ENCODE data around the gene SPOCD1.

The SPOCD1 gene

GRCh38 chr1:31755850-31756492 lies 59.9 kb downstream of the SPOCD1 start:
- no peak for DNase-seq (ENCODE audit: low read depth in 2 of 2)

- no peak for DNase-seq (ENCODE audit: low read depth in 2 of 2)
Measured at GRCh38 chr1:31755197-31755611, 60.6 kb downstream of the SPOCD1 start.

- no peak for DNase-seq (ENCODE audit: low read depth in 2 of 2)
Measured at GRCh38 chr1:31754397-31754796, 61.4 kb downstream of the SPOCD1 start.

DNA sequence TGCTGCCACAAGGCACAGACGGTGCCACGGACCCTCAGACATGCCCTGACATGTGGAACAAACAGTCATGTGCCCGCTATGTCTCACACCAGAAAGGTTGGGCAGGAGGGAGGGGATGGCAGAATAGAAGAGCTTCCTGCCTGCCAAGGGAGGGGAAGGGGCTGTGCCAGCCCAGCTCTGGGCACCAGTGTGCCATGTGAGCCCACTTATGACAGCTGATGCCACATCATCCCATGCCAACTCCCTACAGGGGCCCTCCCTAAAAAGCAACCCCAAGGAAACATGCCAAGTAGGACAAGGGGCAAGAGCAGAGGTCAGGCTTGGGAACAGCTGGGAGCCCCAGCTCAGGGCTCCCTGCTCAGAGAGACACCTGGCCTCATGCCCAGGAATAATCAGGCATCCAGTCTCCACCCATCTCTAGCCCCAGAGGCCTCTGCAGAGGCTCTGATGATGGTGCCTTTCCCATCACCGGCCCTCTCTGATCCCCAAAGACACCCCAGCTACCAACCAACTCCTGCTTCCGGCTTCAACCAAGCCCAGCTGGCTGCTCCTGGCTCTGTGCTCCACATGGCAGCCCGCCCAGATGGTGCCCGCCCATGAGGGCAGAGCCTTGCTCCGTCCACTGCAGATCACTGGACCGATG lies 62.0 kb downstream of the SPOCD1 start:
- DNase-seq (ENCODE audit: low read depth in 2 of 2), result no peak

- DNase-seq (ENCODE audit: low read depth in 2 of 2), result no peak
Measured at GRCh38 chr1:31752952-31753475, 62.8 kb downstream of the SPOCD1 start.

GRCh38 chr1:31752258-31752657 lies 63.6 kb downstream of the SPOCD1 start:
- DNase-seq (ENCODE audit: low read depth in 2 of 2), result no peak

GRCh38 chr1:31751822-31752241 lies 64.0 kb downstream of the SPOCD1 start:
- no peak for DNase-seq (ENCODE audit: low read depth in 2 of 2)

- DNase-seq (ENCODE audit: low read depth in 2 of 2), result no peak
Measured at GRCh38 chr1:31750858-31751510, 64.8 kb downstream of the SPOCD1 start.

DNA sequence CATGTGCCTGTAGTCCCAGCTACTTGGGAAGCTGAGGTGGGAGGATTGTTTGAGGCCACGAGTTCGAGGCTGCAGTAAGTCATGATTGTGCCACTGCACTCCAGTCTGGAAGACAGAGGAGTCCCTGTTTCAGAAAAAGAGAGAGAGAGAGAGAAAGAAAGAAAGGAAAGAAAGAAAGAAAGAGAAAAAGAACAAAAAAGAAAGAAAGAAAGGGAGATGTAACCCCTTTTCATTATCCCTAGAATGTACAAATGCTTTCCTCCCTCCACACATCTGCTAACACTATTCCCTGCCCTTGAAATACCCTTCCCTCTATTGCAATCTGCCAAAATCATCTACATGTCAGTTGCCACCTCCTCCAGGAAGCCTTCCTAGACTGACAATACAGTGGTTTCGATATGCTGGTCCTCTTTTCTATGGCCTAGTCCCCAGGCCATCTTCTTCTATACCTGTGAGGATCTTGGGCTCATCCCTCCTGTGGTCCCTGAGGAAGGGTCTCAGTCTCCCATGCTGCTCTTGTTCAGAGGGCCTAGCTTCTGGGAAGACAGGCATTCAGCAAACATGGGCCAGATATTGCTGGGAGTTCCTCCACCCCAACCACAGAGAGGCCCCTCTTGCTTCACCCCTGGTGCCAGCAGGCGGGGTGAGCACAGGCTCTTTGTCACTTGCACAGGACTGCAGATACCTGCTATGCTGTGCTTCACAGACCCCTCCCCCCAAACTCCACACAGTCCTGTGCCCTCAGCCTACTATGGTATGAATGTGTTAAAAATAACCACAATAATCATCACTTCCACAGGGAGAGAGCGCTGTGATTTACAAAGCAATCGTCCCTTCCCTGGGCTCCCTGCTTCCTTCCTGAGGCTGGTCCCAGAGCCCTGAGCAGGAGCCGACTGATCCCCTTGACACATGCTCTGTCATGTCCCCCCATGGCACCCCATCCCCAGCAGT lies 65.8 kb downstream of the SPOCD1 start:
- DNase-seq (ENCODE audit: low read depth in 2 of 2), result no peak

GRCh38 chr1:31748365-31748764 lies 67.5 kb downstream of the SPOCD1 start:
- DNase-seq (ENCODE audit: low read depth in 2 of 2), result no peak

DNA sequence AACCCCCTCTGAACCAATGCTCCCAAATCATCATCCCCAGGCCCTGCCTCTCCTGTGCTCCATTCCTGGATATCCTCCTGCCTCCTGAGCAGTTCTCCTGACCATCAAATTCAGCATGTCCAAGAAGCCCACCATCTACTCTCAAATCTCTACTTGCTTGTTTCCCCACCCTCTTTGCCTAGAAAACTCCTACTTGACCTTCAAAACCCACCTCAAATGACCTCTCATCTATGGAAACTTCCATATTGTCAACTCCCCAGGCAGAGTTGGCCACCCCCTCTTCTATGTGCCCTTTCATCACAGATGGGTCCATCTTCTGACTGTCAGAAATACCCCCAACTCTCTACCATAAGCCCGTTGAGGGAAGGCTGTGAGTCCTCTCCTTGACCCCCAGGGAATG lies 68.5 kb downstream of the SPOCD1 start:
- DNase-seq (ENCODE audit: low read depth in 2 of 2), result no peak

DNA sequence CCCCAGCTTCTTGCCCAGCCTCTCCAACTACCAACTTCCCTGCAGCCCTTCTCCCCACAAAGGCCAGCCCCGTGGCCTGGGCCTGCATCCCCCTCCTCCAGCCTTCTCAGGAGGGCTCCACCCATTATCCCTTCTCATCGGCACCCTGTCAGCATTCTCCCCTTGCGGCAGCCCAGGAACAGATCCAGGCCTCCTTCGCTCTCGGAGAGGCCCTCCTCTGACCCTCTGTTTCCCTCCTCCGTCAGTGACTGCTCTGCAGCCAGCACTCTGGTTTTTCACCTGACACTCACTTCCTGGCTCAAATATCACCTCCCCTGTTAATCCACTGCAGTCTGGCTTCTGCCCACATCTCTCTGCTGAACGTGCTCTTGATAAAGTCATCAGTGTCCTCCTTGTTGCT lies 69.1 kb downstream of the SPOCD1 start:
- no peak for DNase-seq (ENCODE audit: low read depth in 2 of 2)

DNA sequence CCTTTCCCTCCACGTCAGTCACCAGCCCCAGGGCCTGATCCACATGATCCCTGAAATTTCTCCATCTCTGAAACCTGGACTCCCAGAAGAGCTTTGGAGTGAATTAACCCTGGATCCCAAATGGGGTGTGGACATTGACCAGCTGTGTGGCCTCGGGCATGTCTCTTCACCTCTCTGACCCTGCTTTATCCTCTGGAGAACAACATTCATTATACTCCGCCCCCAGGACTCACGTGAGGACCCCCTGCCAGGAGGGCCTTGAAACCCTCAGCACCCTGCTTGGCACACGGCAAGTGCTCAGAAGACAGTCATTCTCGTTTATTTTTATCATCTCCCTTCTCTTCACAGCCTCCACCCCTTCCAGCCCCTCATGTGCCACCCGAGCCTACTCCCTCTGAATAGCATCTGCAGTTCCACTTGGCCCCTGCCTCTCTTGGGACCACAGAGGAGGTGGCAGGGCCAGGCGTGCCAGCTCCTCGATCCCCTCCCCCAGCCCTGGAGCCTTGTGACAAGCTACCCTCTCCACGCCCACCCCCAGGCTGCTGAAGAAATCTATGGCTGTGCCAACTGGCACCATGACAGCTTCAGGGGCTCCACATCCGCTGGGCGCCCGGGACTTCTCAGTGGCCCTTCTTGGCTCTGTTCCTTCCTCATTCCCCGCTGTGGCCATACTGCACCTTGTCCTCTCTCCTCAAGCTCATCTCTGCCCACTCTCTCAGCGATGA lies 69.7 kb downstream of the SPOCD1 start:
- DNase-seq (ENCODE audit: low read depth in 2 of 2), result no peak

GRCh38 chr1:31745096-31745945 lies 70.5 kb downstream of the SPOCD1 start:
- DNase-seq (ENCODE audit: low read depth in 2 of 2), result peak in 1 of 2 donors; percentile 46

DNA sequence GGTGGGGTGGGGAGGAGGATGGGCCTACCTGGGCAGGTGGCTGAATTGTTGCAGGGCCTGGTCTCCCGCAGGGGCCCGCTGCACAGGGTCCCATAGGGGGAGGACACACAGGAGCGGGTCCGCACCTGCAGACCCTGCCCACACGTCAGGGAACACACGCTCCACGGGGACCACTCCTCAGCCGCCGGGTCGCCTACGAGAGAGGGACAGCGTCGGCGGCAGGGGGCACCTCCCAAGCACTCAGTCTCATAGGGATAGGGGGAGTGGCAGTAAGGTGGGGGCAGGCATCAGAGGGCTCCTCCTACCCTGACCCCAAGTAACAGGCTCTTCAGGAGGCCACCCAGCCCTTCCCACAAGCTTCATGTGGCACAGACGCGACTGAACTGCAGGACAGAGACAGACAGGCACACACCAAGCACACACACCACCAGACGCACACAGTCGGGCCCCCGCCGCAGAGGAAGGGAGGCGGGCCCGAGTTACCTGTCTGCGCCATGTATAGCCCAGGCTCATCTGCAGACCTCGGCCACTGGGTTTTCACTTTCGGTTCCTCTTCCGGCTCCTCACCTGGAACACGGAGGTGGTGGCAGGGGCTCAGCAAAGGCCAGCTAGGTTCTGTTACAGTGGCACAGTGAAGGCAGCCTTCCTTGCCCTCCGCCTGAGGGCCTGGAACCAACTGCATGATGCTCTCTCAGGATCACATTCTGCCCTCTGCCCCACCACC lies 71.5 kb downstream of the SPOCD1 start:
- DNase-seq (ENCODE audit: low read depth in 2 of 2), result no peak

DNA sequence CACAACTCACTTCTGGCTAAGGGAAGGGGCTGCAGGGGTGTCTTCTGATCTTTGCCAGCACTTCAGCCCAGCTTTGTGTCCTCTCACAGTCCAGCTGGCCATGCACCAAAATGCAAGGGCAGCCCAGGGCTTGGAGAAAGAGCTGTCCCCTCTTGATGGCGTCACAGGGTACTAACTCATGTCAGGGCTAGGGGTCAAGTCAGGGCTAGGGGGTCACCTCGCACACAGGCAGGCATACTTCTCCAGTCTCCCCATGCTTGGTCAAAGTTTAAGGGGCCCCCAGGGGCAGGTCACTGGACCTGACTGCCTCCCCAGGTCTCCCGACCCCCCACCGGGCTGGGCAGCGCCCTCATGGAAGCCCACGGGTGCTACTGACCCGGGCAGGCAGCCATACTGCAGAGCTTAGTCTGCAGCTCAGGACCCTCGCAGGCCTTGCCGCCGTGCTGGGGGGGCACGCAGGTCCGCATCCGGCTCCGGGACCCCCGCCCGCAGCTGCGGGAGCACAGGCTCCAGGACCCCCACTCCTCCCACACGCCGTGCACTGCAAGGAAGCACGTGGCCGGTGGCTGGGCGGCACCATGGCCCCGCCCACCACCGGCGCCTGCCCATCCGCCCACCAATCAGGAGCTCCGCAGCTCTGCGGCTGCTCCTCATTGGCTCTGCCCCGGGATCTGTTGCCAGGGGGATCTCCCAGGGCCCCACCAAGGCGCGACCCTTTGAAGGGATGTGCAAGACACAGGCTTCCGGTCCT lies 73.2 kb downstream of the SPOCD1 start:
- no peak for DNase-seq (ENCODE audit: low read depth in 2 of 2)

Measured in activated CD4-positive, alpha-beta T cell treated with anti-CD3 and anti-CD28 coated beads for 24 hours (primary cell).